GM12891 (cell line): ENCODE results near the gene SLC15A5.

Source experiments
- PAX5 ChIP-seq: IDR thresholded peaks from 2 replicates; pipeline ENCODE4 v1.6.1; 2011; ENCODE audit warnings: low read length, moderate library complexity, mild to moderate bottlenecking; ENCODE audit not compliant: insufficient read depth, severe bottlenecking
- POLR2A ChIP-seq: IDR thresholded peaks from 2 replicates; pipeline ENCODE4 v1.6.1; 2011; ENCODE audit warnings: low read depth, low read length, control low read depth
- POLR2AphosphoS5 ChIP-seq: IDR thresholded peaks from 2 replicates; pipeline ENCODE4 v1.6.1; 2011; ENCODE audit warnings: low read depth, low read length, control low read depth

DNA sequence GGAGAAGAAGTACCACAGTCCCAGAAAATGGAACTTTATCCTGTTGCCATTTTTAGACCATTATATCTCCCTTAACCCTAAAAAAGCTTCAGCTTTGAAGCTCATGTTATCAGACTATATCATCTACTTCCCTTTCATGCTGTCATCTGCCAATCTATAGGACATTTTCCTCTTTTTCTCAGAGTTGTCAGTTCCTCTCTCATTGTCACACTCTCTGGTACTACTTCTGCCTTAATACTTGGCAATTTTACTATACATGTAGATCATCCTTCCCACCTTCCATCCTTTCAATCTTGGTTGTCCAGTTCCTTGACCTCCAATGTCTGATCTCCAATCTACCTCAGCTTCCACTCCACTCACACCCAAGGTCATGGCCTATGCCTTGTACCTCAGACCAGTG lies 57.4 kb downstream of the SLC15A5 start:
- TF ChIP-seq POLR2AphosphoS5, result no peak
- no peak for TF ChIP-seq PAX5
- TF ChIP-seq POLR2A, result no peak
